MCF 10A (cell line): ENCODE measurements around the gene SLC8A2. TPM values are rescaled to one million over a fixed set of nuclear protein-coding genes. Genes with fewer than 3 reads are reported as not detected.
A peak's percentile ranks its signal among the peaks of the same experiment; 100 is the strongest.

Experiments used
- BruUV-seq: library from RNA; stranded (reverse); fragments of 400-500 nt; replicated peaks from 2 replicates; lab custom pipeline; 2021; lab: Mats Ljungman, UMichigan
- CTCF ChIA-PET: fragments of 300-600 bp; sonication (Branson Sonifier 250); formaldehyde crosslinking; extraction: SDS; loops from one replicate; lab custom pipeline; 2021; ENCODE audit warnings: antibody characterized with exemption, inconsistent platforms; lab: Yijun Ruan, JAX
- POLR2A ChIA-PET: fragments of 300-600, 350-650 bp; sonication (Branson Sonifier 250); formaldehyde crosslinking; extraction: SDS; loops from one replicate; lab custom pipeline; 2020; ENCODE audit warnings: antibody characterized with exemption, inconsistent platforms; lab: Yijun Ruan, JAX
- DNase-seq: peaks from one replicate; pipeline ENCODE4 v3.0.0-alpha.2; 2018; ENCODE audit not compliant: unreplicated experiment
- H3K27ac Mint-ChIP-seq: one replicate; pipeline ENCODE4 v1.8.0; 2022; ENCODE audit warnings: mild to moderate bottlenecking, low read depth, mixed read lengths; ENCODE audit not compliant: unreplicated experiment
- H3K27me3 Mint-ChIP-seq: one replicate; pipeline ENCODE4 v1.8.0; 2022; ENCODE audit warnings: mixed read lengths; ENCODE audit not compliant: insufficient read depth, unreplicated experiment
- H3K36me3 Mint-ChIP-seq: one replicate; pipeline ENCODE4 v1.8.0; 2022; ENCODE audit warnings: mild to moderate bottlenecking, moderate library complexity, mixed read lengths; ENCODE audit not compliant: insufficient read depth, unreplicated experiment
- H3K4me1 Mint-ChIP-seq: one replicate; pipeline ENCODE4 v1.8.0; 2022; ENCODE audit warnings: mixed read lengths; ENCODE audit not compliant: insufficient read depth, unreplicated experiment
- H3K4me3 Mint-ChIP-seq: one replicate; pipeline ENCODE4 v1.8.0; 2022; ENCODE audit warnings: mild to moderate bottlenecking, moderate library complexity, mixed read lengths; ENCODE audit not compliant: unreplicated experiment
- H3K9me3 Mint-ChIP-seq: one replicate; pipeline ENCODE4 v1.8.0; 2022; ENCODE audit warnings: mixed read lengths; ENCODE audit not compliant: unreplicated experiment
- intact Hi-C: fragments of 100-400 bp; cut with micrococcal nuclease; formaldehyde crosslinking; loops from 2 replicates; pipeline ENCODE4 v1.14.1; 2022
- total RNA-seq: library from RNA; stranded (reverse); gene quantifications from 2 replicates; pipeline ENCODE4 v1.2.3, GENCODE V29; 2022
- TF ChIP-seq, protein P1 (sequence below): fragments of 200-600 bp; IDR thresholded peaks from one replicate; pipeline ENCODE4 v1.8.0; 2022; ENCODE audit warnings: antibody characterized with exemption, mild to moderate bottlenecking; ENCODE audit not compliant: unreplicated experiment

Gene SLC8A2
- total RNA-seq, 1 experiment from 2014 or later = not detected

DNA sequence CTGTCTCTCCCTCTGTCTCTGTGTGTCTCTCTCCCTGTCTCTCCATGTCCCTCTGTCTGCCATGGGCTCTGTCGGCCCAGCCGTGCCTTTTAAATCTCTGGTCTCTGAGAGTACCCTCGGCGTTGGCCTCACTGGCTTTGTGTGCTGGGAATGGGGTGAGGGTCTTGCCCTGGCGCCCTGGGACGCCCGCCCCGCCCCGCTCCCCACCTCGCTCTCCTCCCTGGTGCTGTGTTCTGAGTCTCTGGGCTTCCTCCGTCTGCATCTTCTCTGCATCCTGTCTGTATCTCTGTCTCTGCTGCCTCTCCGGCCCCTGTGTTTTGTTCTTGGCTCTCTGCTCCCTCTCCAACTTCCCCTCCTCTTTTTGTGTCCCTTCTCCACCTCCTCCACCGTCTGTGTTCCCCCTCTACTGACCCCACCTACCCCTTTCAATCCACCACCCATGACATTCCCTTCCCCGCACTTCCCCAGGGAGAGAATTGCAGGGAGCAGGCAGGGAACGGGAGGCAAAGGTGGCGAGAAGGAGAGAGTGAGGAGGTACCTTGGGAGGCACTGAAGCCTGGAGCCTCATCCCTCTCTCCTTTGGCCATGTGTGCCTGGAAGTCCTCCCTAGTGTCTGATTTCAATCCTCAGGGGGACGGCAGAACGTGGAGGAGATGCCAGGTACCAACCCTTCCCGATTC, 48.4 kb downstream of the SLC8A2 start:
- intact Hi-C loops = no loop called here
- Mint-ChIP-seq H3K4me3 (no peak overlapping the region), H3K4me1 (peaks cover 10% of the 10 kb centered on the region), H3K36me3 (no peaks in the 10 kb centered on the region), H3K9me3 (no peaks in the 10 kb centered on the region), H3K27ac (no peak overlapping the region), H3K27me3 (peaks cover 57% of the 10 kb centered on the region)
- POLR2A ChIA-PET = no interaction called here
- CTCF ChIA-PET = no interaction called here
- no peak for DNase-seq
- TF ChIP-seq, protein P1, sequence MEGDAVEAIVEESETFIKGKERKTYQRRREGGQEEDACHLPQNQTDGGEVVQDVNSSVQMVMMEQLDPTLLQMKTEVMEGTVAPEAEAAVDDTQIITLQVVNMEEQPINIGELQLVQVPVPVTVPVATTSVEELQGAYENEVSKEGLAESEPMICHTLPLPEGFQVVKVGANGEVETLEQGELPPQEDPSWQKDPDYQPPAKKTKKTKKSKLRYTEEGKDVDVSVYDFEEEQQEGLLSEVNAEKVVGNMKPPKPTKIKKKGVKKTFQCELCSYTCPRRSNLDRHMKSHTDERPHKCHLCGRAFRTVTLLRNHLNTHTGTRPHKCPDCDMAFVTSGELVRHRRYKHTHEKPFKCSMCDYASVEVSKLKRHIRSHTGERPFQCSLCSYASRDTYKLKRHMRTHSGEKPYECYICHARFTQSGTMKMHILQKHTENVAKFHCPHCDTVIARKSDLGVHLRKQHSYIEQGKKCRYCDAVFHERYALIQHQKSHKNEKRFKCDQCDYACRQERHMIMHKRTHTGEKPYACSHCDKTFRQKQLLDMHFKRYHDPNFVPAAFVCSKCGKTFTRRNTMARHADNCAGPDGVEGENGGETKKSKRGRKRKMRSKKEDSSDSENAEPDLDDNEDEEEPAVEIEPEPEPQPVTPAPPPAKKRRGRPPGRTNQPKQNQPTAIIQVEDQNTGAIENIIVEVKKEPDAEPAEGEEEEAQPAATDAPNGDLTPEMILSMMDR = no peak
- no TSS peak for BruUV-seq

DNA sequence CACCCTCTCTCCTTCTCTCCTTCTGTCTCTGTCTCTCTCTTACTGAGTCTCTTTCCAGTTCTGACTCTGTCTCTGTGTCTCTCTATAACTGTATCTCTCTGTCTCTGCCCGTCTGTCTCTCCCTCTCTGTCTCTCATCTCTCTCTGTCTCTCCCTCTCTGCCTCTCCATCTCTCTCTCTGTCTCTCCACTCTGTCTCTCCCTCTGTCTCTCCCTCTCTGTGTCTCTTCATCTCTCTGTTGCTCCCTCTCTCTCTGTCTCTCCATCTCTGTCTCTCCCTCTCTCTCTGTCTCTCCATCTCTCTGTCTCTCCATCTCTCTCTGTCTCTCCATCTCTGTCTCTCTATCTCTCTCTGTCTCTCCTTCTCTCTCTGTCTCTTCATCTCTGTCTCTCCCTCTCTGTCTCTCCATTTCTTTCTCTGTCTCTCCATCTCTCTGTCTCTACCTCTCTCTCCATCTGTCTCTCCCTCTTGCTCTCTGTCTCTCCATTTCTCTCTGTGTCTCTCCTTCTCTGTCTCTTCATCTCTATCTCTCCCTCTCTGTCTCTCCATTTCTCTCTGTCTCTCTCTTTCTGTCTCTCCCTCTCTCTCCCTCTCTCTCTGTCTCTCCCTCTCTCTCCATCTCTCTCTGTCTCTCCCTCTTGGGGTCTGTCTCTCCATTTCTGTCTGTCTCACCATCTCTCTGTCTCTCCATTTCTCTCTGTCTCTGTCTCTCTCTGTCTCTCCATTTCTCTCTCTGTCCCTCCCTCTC, 49.1 kb downstream of the SLC8A2 start:
- H3K27me3 Mint-ChIP-seq = peaks cover 64% of the 10 kb centered on the region
- ChIA-PET CTCF (no interaction called here), POLR2A (no interaction called here)
- H3K9me3 Mint-ChIP-seq = no peaks in the 10 kb centered on the region
- intact Hi-C loops = no loop called here
- no peak overlapping the region for H3K27ac Mint-ChIP-seq
- TF ChIP-seq, protein P1 = no peak
- no peak overlapping the region for H3K4me3 Mint-ChIP-seq
- no peak for DNase-seq
- H3K4me1 Mint-ChIP-seq = peaks cover 18% of the 10 kb centered on the region
- no peaks in the 10 kb centered on the region for H3K36me3 Mint-ChIP-seq
- no TSS peak for BruUV-seq

DNA sequence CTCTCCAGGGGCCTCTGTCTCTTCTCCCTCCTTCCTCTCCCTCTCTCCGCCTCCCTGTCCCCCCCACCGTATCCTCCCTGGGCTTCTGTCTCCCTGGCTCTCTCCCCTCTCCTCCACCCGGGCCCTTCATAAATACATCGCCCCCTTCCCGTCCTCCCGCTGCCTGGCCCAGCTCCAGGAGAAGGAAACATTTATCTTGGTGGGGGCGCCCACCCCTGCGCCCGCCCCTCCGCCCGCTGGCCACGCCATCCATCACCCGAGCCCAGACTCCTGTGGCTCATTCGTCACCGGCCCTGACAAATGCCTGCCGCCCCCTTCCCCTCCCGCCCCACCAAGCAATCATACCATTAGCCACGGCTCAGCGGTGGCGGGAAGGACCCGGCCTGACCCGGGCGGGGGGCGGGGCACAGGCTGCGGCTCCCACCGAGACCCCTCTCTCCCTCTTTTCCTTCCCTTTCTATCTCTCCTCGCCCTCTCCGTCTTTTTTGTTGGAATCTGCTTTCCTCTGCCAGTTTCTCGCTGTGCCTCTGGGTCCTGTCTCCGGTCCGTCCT, 49.8 kb downstream of the SLC8A2 start:
- H3K4me1 Mint-ChIP-seq = peaks cover 23% of the 10 kb centered on the region
- TF ChIP-seq, protein P1 = no peak
- intact Hi-C loops = no loop called here
- no peak overlapping the region for H3K27ac Mint-ChIP-seq
- ChIA-PET CTCF (no interaction called here), POLR2A (no interaction called here)
- no TSS peak for BruUV-seq
- no peak for DNase-seq
- H3K36me3 Mint-ChIP-seq = no peaks in the 10 kb centered on the region
- H3K27me3 Mint-ChIP-seq = peaks cover 71% of the 10 kb centered on the region
- H3K4me3 Mint-ChIP-seq = no peak overlapping the region
- no peaks in the 10 kb centered on the region for H3K9me3 Mint-ChIP-seq

DNA sequence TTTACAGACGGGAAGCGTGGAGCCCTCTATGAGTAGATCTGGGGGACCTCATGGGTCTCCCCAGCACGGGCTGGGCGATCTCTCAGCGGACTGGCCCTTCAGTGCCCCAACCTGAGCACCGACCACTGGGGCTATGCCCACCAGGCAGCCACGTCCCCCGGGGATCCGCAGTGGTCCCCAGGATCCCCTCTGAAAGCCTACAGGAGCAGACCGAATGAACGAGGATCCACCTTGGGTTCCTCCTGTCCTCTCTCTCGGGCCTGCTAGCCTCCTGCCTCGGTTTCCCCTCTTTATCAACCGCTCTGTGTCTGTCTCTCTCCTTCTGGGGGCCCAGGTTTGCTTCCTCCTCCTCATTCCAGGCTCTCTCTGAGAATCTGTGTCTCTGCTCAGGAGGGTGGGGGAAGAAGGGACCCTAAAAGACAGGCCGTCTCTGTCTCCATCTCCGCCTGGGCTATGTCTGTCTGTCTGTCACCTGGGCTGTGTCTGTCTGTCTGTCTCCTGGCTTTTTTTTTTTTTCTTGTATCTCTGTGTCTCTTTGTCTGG, 50.4 kb downstream of the SLC8A2 start:
- intact Hi-C loops = no loop called here
- BruUV-seq = no TSS peak
- TF ChIP-seq, protein P1 = no peak
- CTCF ChIA-PET = no interaction called here
- Mint-ChIP-seq H3K4me1 (peaks cover 26% of the 10 kb centered on the region), H3K36me3 (no peaks in the 10 kb centered on the region), H3K9me3 (no peaks in the 10 kb centered on the region), H3K27me3 (peaks cover 77% of the 10 kb centered on the region), H3K4me3 (no peak overlapping the region), H3K27ac (peak overlapping the region; percentile 33)
- POLR2A ChIA-PET = no interaction called here
- DNase-seq = no peak
